ENCODE data around the gene CFAP77.
"Not testable (repeated sequence)": the region's sequence is repeated elsewhere in the genome, so short reads cannot be mapped to it uniquely, and the experiment has no call there.

CFAP77 gene

GRCh38 chr9:132370592-132370991 is 39.4 kb upstream of the CFAP77 start:
- TF ChIP-seq CTCF (IDR thresholded peaks at IDR 0.05; ENCODE audit: extremely low read depth, insufficient read depth, missing control alignments): no peak
- in situ Hi-C loops (cut with MboI; ENCODE audit: low pct_unique_long_range_greater_than_20kb, low sequenced_read_pairs, unreplicated experiment): no loop called here

GRCh38 chr9:132372177-132373095 is 37.6 kb upstream of the CFAP77 start:
- DNase-seq (ENCODE audit: low spot score): no peak
- no peak for TF ChIP-seq CTCF (IDR thresholded peaks at IDR 0.05; ENCODE audit: extremely low read depth, insufficient read depth, missing control alignments)
- in situ Hi-C loops (cut with MboI; ENCODE audit: low pct_unique_long_range_greater_than_20kb, low sequenced_read_pairs, unreplicated experiment): no loop called here

More at GRCh38 chr9:132370592-132370991, 39.4 kb upstream of the CFAP77 start:
- DNase-seq (ENCODE audit: low spot score): no peak

- in situ Hi-C loops (cut with MboI; ENCODE audit: low pct_unique_long_range_greater_than_20kb, low sequenced_read_pairs, unreplicated experiment); DNase-seq (ENCODE audit: low spot score): not testable (repeated sequence)
Measured at GRCh38 chr9:132377769-132378168, 32.2 kb upstream of the CFAP77 start.

GRCh38 chr9:132378416-132378815 is 31.6 kb upstream of the CFAP77 start:
- in situ Hi-C loops (cut with MboI; ENCODE audit: low pct_unique_long_range_greater_than_20kb, low sequenced_read_pairs, unreplicated experiment); DNase-seq (ENCODE audit: low spot score): not testable (repeated sequence)

- TF ChIP-seq CTCF (IDR thresholded peaks at IDR 0.05; ENCODE audit: extremely low read depth, insufficient read depth, missing control alignments): no peak
- peak; percentile 68 for DNase-seq (ENCODE audit: low spot score)
- in situ Hi-C loops (cut with MboI; ENCODE audit: low pct_unique_long_range_greater_than_20kb, low sequenced_read_pairs, unreplicated experiment): no loop called here
Measured at GRCh38 chr9:132381966-132382541, 28.0 kb upstream of the CFAP77 start.

- DNase-seq (ENCODE audit: low spot score): no peak
- peak; percentile 27 for TF ChIP-seq CTCF (IDR thresholded peaks at IDR 0.05; ENCODE audit: extremely low read depth, insufficient read depth, missing control alignments)
- in situ Hi-C loops (cut with MboI; ENCODE audit: low pct_unique_long_range_greater_than_20kb, low sequenced_read_pairs, unreplicated experiment): no loop called here
Measured at GRCh38 chr9:132383462-132383883, 26.5 kb upstream of the CFAP77 start.

- peak; percentile 57 for DNase-seq (ENCODE audit: low spot score)
- in situ Hi-C loops (cut with MboI; ENCODE audit: low pct_unique_long_range_greater_than_20kb, low sequenced_read_pairs, unreplicated experiment): no loop called here
- TF ChIP-seq CTCF (IDR thresholded peaks at IDR 0.05; ENCODE audit: extremely low read depth, insufficient read depth, missing control alignments): no peak
Measured at GRCh38 chr9:132384376-132384775, 25.6 kb upstream of the CFAP77 start.
